A549 (cell line): ENCODE measurements around the gene AKAP5.

ENCODE experiments used
- CTCF ChIP-seq: fragments of >200 bp; sonication (Bioruptor Twin); formaldehyde crosslinking; IDR thresholded peaks from 3 replicates; pipeline ENCODE4 v1.5.1; 2016
- EP300 ChIP-seq, 2 experiments: fragments of >200 bp; sonication (Bioruptor Twin); formaldehyde crosslinking; IDR thresholded peaks; 2 replicates in 1 of 2; 3 replicates in 1 of 2; pipeline ENCODE4 v1.6.1; 2016 to 2017
- ESRRA ChIP-seq: fragments of 150-350 bp; IDR thresholded peaks from 2 replicates; pipeline ENCODE4 v1.6.1; 2014; ENCODE audit warnings: mild to moderate bottlenecking, low read length, borderline replicate concordance
- FOSL2 ChIP-seq, 2 experiments: fragments of 450-650 bp in 1 of 2; fragments of >200 bp in 1 of 2; sonication (Bioruptor Twin) in 1 of 2; formaldehyde crosslinking; IDR thresholded peaks; 2 replicates each; pipeline versions ENCODE4 v1.5.0 to v1.6.1; 2016 to 2020; ENCODE audit warnings: mild to moderate bottlenecking in 1 of 2, moderate library complexity in 1 of 2
- MAFK ChIP-seq: fragments of 450-650 bp; IDR thresholded peaks from 2 replicates; pipeline ENCODE4 v1.6.1; 2014; ENCODE audit not compliant: partially characterized antibody
- POLR2A ChIP-seq: IDR thresholded peaks from 2 replicates; pipeline ENCODE4 v1.6.1; 2012; ENCODE audit warnings: mild to moderate bottlenecking, low read length
- POLR2AphosphoS2 ChIP-seq: conservative IDR thresholded peaks from 2 replicates; pipeline ENCODE4 v1.6.1; 2012; ENCODE audit warnings: low read length, improper control_type of control experiment, inconsistent platforms
- REST ChIP-seq: fragments of 200-600 bp; sonication (generic); IDR thresholded peaks from 2 replicates; pipeline ENCODE4 v1.6.1; 2016; ENCODE audit warnings: antibody characterized with exemption, mild to moderate bottlenecking, moderate library complexity
- SREBF2 ChIP-seq: fragments of 450-650 bp; IDR thresholded peaks from 2 replicates; pipeline ENCODE4 v1.6.1; 2014; ENCODE audit warnings: mild to moderate bottlenecking, moderate library complexity

GRCh38 chr14:64465831-64466554, 694 bp downstream of the AKAP5 start:
- no peak for TF ChIP-seq POLR2A
- no peak for TF ChIP-seq CTCF
- no peak for TF ChIP-seq SREBF2
- no peak for TF ChIP-seq MAFK
- no peak for TF ChIP-seq POLR2AphosphoS2
- no peak for TF ChIP-seq REST
- TF ChIP-seq EP300 (IDR thresholded peaks at IDR 0.05), result no peak
- TF ChIP-seq ESRRA, result no peak
- no peak for TF ChIP-seq FOSL2 (IDR thresholded peaks at IDR 0.05)
- TF ChIP-seq FOSL2 (CRISPR knock-in tag; IDR thresholded peaks at IDR 0.05), result no peak
